ENCODE data around the gene NADK2.

Gene NADK2

GRCh38 chr5:36246036-36246800, 4.5 kb upstream of the NADK2 start:
- no peak for DNase-seq

GRCh38 chr5:36244076-36244475, 2.4 kb upstream of the NADK2 start:
- DNase-seq = no peak

GRCh38 chr5:36243653-36244052, 1.9 kb upstream of the NADK2 start:
- no peak for DNase-seq

- DNase-seq = no peak
Measured at GRCh38 chr5:36242534-36243485, 1.1 kb upstream of the NADK2 start.

- peak; percentile 86 for DNase-seq
Measured at GRCh38 chr5:36240779-36241630, 720 bp downstream of the NADK2 start.

- no peak for DNase-seq
Measured at GRCh38 chr5:36239370-36240293, 2.1 kb downstream of the NADK2 start.

GRCh38 chr5:36238502-36239295, 3.0 kb downstream of the NADK2 start:
- DNase-seq = no peak

GRCh38 chr5:36237751-36238150, 4.0 kb downstream of the NADK2 start:
- no peak for DNase-seq

GRCh38 chr5:36236801-36237200, 4.9 kb downstream of the NADK2 start:
- no peak for DNase-seq

- DNase-seq = no peak
Measured at GRCh38 chr5:36232533-36232932, 9.2 kb downstream of the NADK2 start.

GRCh38 chr5:36230151-36230790, 11.5 kb downstream of the NADK2 start:
- DNase-seq = no peak

GRCh38 chr5:36228505-36228904, 13.2 kb downstream of the NADK2 start:
- no peak for DNase-seq

- no peak for DNase-seq
Measured at GRCh38 chr5:36227046-36227445, 14.7 kb downstream of the NADK2 start.

GRCh38 chr5:36222620-36223019, 19.1 kb downstream of the NADK2 start:
- no peak for DNase-seq

GRCh38 chr5:36217988-36218387, 23.7 kb downstream of the NADK2 start:
- DNase-seq = no peak

GRCh38 chr5:36217567-36217966, 24.2 kb downstream of the NADK2 start:
- DNase-seq = no peak

- DNase-seq = no peak
Measured at GRCh38 chr5:36215910-36216309, 25.8 kb downstream of the NADK2 start.

GRCh38 chr5:36214436-36214835, 27.3 kb downstream of the NADK2 start:
- no peak for DNase-seq

- DNase-seq = no peak
Measured at GRCh38 chr5:36209664-36210063, 32.1 kb downstream of the NADK2 start.

- no peak for DNase-seq
Measured at GRCh38 chr5:36208786-36209185, 32.9 kb downstream of the NADK2 start.

All from right forelimb (tissue), 1 donor.